HT1080 (cell line): ENCODE results near the gene NOP56. TPM values are rescaled to one million over a fixed set of nuclear protein-coding genes. Genes with fewer than 3 reads are reported as not detected.
"Not testable (repeated sequence)": the region's sequence is repeated elsewhere in the genome, so short reads cannot be mapped to it uniquely, and the experiment has no call there.

Experiments used
- DNase-seq: peaks from one replicate; pipeline ENCODE4 v3.0.0-alpha.2; 2015; ENCODE audit warnings: low read depth
- total RNA-seq: library from RNA; depleted of rRNA; stranded (reverse); fragments of >200 nt; shearing (Covaris generic); gene quantifications from 2 replicates; pipeline ENCODE4 v1.2.3, GENCODE V29; 2014

Gene NOP56
- total RNA-seq, 1 experiment from 2014 or later, result 493 TPM

GRCh38 chr20:2640899-2641298, 11.5 kb upstream of the NOP56 start:
- DNase-seq, result no peak

GRCh38 chr20:2643708-2644107, 8.7 kb upstream of the NOP56 start:
- no peak for DNase-seq

GRCh38 chr20:2652724-2653555, 508 bp downstream of the NOP56 start:
- no peak for DNase-seq

- DNase-seq, result no peak
Observed at GRCh38 chr20:2653556-2654383, 1.3 kb downstream of the NOP56 start.

- DNase-seq, result no peak
Observed at GRCh38 chr20:2654384-2654822, 2.0 kb downstream of the NOP56 start.

GRCh38 chr20:2654831-2655230, 2.4 kb downstream of the NOP56 start:
- DNase-seq, result no peak

GRCh38 chr20:2655331-2656116, 3.1 kb downstream of the NOP56 start:
- no peak for DNase-seq

GRCh38 chr20:2656471-2657117, 4.2 kb downstream of the NOP56 start:
- DNase-seq, result no peak

- no peak for DNase-seq
Observed at GRCh38 chr20:2657241-2657640, 4.8 kb downstream of the NOP56 start.

GRCh38 chr20:2657674-2658073, 5.2 kb downstream of the NOP56 start:
- no peak for DNase-seq

- peak; percentile 43 for DNase-seq
Observed at GRCh38 chr20:2658414-2659354, 6.3 kb downstream of the NOP56 start.

GRCh38 chr20:2659547-2659946, 7.1 kb downstream of the NOP56 start:
- DNase-seq, result no peak

- no peak for DNase-seq
Observed at GRCh38 chr20:2663364-2663886, 11.0 kb downstream of the NOP56 start.

- peak; percentile 89 for DNase-seq
Observed at GRCh38 chr20:2663887-2664719, 11.7 kb downstream of the NOP56 start, which contains the start of gene IDH3B. Gene IDH3B, minus strand, starts transcription at chr20:2664216. Its CDS starts 28 bp downstream, at chr20:2664188.

GRCh38 chr20:2671977-2672376, 19.5 kb downstream of the NOP56 start:
- no peak for DNase-seq

- DNase-seq, result no peak
Observed at GRCh38 chr20:2672446-2672845, 20.0 kb downstream of the NOP56 start.

GRCh38 chr20:2673453-2673852, 21.0 kb downstream of the NOP56 start:
- DNase-seq, result no peak

- DNase-seq, result no peak
Observed at GRCh38 chr20:2680046-2680445, 27.6 kb downstream of the NOP56 start.

GRCh38 chr20:2682040-2682439, 29.6 kb downstream of the NOP56 start:
- not testable (repeated sequence) for DNase-seq
